Inferior parietal cortex (tissue), 1 donor: ENCODE data around the gene CDC42BPB.
A peak's percentile ranks its signal among the peaks of the same experiment; 100 is the strongest.
"Not testable (repeated sequence)": the region's sequence is repeated elsewhere in the genome, so short reads cannot be mapped to it uniquely, and the experiment has no call there.

Experiments
- DNase-seq: peaks from one replicate; pipeline ENCODE4 v3.0.0-alpha.2; 2016; ENCODE audit errors: extremely low spot score

Gene CDC42BPB

GRCh38 chr14:102928412-102929240 is 128.7 kb downstream of the CDC42BPB start:
- no peak for DNase-seq

- no peak for DNase-seq
Measured at GRCh38 chr14:102927878-102928411, 129.4 kb downstream of the CDC42BPB start.

GRCh38 chr14:102927346-102927877 is 129.9 kb downstream of the CDC42BPB start:
- DNase-seq = no peak

GRCh38 chr14:102926840-102927239 is 130.5 kb downstream of the CDC42BPB start:
- DNase-seq = not testable (repeated sequence)

- no peak for DNase-seq
Measured at GRCh38 chr14:102926104-102926503, 131.2 kb downstream of the CDC42BPB start.

- no peak for DNase-seq
Measured at GRCh38 chr14:102925646-102926045, 131.7 kb downstream of the CDC42BPB start.

- no peak for DNase-seq
Measured at GRCh38 chr14:102924632-102925588, 132.4 kb downstream of the CDC42BPB start.

- DNase-seq = no peak
Measured at GRCh38 chr14:102923925-102924486, 133.3 kb downstream of the CDC42BPB start.

- no peak for DNase-seq
Measured at GRCh38 chr14:102923201-102923924, 134.0 kb downstream of the CDC42BPB start.

GRCh38 chr14:102922490-102923200 is 134.7 kb downstream of the CDC42BPB start, which contains the start of gene AMN:
Gene AMN (plus strand): TSS chr14:102922663. CDS start chr14:102922689, 26 bp downstream.
- DNase-seq = no peak

GRCh38 chr14:102920998-102921304 is 136.4 kb downstream of the CDC42BPB start:
- no peak for DNase-seq

GRCh38 chr14:102920273-102920997 is 136.9 kb downstream of the CDC42BPB start:
- no peak for DNase-seq

- DNase-seq = no peak
Measured at GRCh38 chr14:102918438-102918837, 138.9 kb downstream of the CDC42BPB start.

GRCh38 chr14:102917469-102918211 is 139.7 kb downstream of the CDC42BPB start:
- DNase-seq = peak; percentile 47

GRCh38 chr14:102917056-102917385 is 140.3 kb downstream of the CDC42BPB start:
- no peak for DNase-seq

GRCh38 chr14:102916347-102917055 is 140.8 kb downstream of the CDC42BPB start:
- DNase-seq = no peak

- no peak for DNase-seq
Measured at GRCh38 chr14:102915292-102916110, 141.8 kb downstream of the CDC42BPB start.
